ENCODE measurements around the gene INTS7. TPM values are rescaled to one million over a fixed set of nuclear protein-coding genes. Genes with fewer than 3 reads are reported as not detected.

The INTS7 gene
- total RNA-seq, 1 donor from 2014 or later: 30.6 TPM

GRCh38 chr1:211900441-211900840 is 134.9 kb downstream of the INTS7 start:
- Mint-ChIP-seq H3K27me3 (no peaks in the 10 kb centered on the region), H3K9me3 (ENCODE audit: low read depth) (peaks cover 6% of the 10 kb centered on the region), H3K36me3 (ENCODE audit: insufficient read depth) (peaks cover 3% of the 10 kb centered on the region), H3K4me3 (ENCODE audit: low read depth) (no peak overlapping the region), H3K27ac (no peak overlapping the region), H3K4me1 (ENCODE audit: low read depth) (peaks cover 10% of the 10 kb centered on the region)
- no peak for DNase-seq (ENCODE audit: low spot score, unreplicated experiment)
- TF ChIP-seq, protein P1, sequence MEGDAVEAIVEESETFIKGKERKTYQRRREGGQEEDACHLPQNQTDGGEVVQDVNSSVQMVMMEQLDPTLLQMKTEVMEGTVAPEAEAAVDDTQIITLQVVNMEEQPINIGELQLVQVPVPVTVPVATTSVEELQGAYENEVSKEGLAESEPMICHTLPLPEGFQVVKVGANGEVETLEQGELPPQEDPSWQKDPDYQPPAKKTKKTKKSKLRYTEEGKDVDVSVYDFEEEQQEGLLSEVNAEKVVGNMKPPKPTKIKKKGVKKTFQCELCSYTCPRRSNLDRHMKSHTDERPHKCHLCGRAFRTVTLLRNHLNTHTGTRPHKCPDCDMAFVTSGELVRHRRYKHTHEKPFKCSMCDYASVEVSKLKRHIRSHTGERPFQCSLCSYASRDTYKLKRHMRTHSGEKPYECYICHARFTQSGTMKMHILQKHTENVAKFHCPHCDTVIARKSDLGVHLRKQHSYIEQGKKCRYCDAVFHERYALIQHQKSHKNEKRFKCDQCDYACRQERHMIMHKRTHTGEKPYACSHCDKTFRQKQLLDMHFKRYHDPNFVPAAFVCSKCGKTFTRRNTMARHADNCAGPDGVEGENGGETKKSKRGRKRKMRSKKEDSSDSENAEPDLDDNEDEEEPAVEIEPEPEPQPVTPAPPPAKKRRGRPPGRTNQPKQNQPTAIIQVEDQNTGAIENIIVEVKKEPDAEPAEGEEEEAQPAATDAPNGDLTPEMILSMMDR (IDR thresholded peaks at IDR 0.05; ENCODE audit: unreplicated experiment): no peak

GRCh38 chr1:211896958-211897357 is 138.4 kb downstream of the INTS7 start:
- Mint-ChIP-seq H3K4me1 (ENCODE audit: low read depth) (peaks cover 21% of the 10 kb centered on the region), H3K4me3 (ENCODE audit: low read depth) (no peak overlapping the region), H3K27me3 (no peaks in the 10 kb centered on the region), H3K36me3 (ENCODE audit: insufficient read depth) (no peaks in the 10 kb centered on the region), H3K9me3 (ENCODE audit: low read depth) (no peaks in the 10 kb centered on the region), H3K27ac (no peak overlapping the region)
- DNase-seq (ENCODE audit: low spot score, unreplicated experiment): no peak
- TF ChIP-seq, protein P1 (IDR thresholded peaks at IDR 0.05; ENCODE audit: unreplicated experiment): no peak

DNA sequence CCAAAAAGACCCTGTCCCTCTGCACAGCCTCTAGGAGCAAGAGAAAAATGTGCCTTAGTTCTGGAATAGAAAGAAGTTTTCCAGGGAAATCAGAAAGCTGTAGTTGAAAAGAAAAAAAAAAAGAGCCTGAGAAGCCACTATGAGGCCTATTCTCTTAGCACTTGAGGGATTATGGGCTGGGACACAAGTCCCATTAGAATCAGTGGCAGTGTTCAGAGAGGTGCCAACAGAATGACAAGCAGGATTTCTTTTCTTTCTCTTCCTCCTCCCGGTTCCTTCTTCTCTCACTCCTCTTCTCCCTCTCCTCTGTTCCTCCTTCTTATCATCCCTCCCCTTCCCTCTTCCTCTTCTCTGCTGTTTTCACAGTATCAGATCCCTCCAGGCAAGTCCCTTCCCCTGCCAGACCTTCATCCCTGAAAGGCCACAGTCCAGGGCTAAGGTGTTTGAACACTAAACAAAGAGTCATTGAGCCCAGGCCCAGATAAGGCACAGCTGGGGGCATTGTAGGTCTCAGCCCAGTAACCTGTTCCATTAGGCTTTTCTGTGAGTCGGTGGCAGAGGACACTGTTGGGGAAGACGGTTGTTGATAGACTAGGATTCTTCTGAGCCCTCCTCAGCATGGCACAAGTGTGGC is 140.1 kb downstream of the INTS7 start:
- no peaks in the 10 kb centered on the region for H3K36me3 Mint-ChIP-seq (ENCODE audit: insufficient read depth)
- H3K27ac Mint-ChIP-seq: peak overlapping the region; percentile 92
- peaks cover 23% of the 10 kb centered on the region for H3K4me1 Mint-ChIP-seq (ENCODE audit: low read depth)
- TF ChIP-seq, protein P1 (IDR thresholded peaks at IDR 0.05; ENCODE audit: unreplicated experiment): no peak
- DNase-seq (ENCODE audit: low spot score, unreplicated experiment): no peak
- H3K9me3 Mint-ChIP-seq (ENCODE audit: low read depth): peaks cover 2% of the 10 kb centered on the region
- peak overlapping the region; percentile 8 for H3K4me3 Mint-ChIP-seq (ENCODE audit: low read depth)
- H3K27me3 Mint-ChIP-seq: no peaks in the 10 kb centered on the region

GRCh38 chr1:211894312-211894711 is 141.0 kb downstream of the INTS7 start:
- no peaks in the 10 kb centered on the region for H3K36me3 Mint-ChIP-seq (ENCODE audit: insufficient read depth)
- DNase-seq (ENCODE audit: low spot score, unreplicated experiment): no peak
- no peak overlapping the region for H3K4me3 Mint-ChIP-seq (ENCODE audit: low read depth)
- no peak overlapping the region for H3K27ac Mint-ChIP-seq
- H3K27me3 Mint-ChIP-seq: no peaks in the 10 kb centered on the region
- peaks cover 23% of the 10 kb centered on the region for H3K4me1 Mint-ChIP-seq (ENCODE audit: low read depth)
- H3K9me3 Mint-ChIP-seq (ENCODE audit: low read depth): peaks cover 3% of the 10 kb centered on the region
- TF ChIP-seq, protein P1 (IDR thresholded peaks at IDR 0.05; ENCODE audit: unreplicated experiment): no peak

DNA sequence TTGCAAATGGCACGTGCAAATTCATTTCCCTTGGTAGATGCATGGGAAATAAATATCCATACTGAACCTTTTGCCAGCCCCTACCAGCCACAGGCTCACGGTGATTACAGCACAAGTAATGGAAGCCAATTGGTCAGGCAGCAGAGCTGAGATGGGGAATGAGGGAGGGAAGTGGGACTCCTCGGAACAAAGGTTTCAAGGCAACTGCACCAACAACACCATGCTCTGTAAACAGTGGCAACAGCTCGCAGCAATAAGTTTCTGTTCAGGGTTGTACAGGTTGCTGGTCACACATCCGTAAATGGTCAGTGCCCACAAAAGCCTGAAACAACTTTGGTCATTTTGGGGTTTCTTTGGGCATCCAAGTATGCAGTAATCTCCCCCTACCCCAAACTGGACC is 142.1 kb downstream of the INTS7 start:
- H3K36me3 Mint-ChIP-seq (ENCODE audit: insufficient read depth): no peaks in the 10 kb centered on the region
- H3K4me3 Mint-ChIP-seq (ENCODE audit: low read depth): no peak overlapping the region
- peaks cover under 1% of the 10 kb centered on the region for H3K27me3 Mint-ChIP-seq
- TF ChIP-seq, protein P1 (IDR thresholded peaks at IDR 0.05; ENCODE audit: unreplicated experiment): no peak
- no peak for DNase-seq (ENCODE audit: low spot score, unreplicated experiment)
- peaks cover 3% of the 10 kb centered on the region for H3K9me3 Mint-ChIP-seq (ENCODE audit: low read depth)
- no peak overlapping the region for H3K27ac Mint-ChIP-seq
- peaks cover 26% of the 10 kb centered on the region for H3K4me1 Mint-ChIP-seq (ENCODE audit: low read depth)
